HFFc6 (cell line): ENCODE measurements around the gene ARFGAP3. TPM values are rescaled to one million over a fixed set of nuclear protein-coding genes. Genes with fewer than 3 reads are reported as not detected.

ENCODE experiments used
- DNase-seq: peaks from one replicate; pipeline ENCODE4 v3.0.0-alpha.2; 2018
- H3K27ac Mint-ChIP-seq: 2 replicates; pipeline ENCODE4 v1.8.0; 2020; ENCODE audit warnings: mild to moderate bottlenecking, mixed read lengths
- H3K27me3 Mint-ChIP-seq: 2 replicates; pipeline ENCODE4 v1.8.0; 2021; ENCODE audit warnings: mild to moderate bottlenecking, moderate library complexity, mixed read lengths; ENCODE audit not compliant: insufficient read depth
- H3K36me3 Mint-ChIP-seq: 2 replicates; pipeline ENCODE4 v1.8.0; 2021; ENCODE audit warnings: low read depth, mixed read lengths
- H3K4me1 Mint-ChIP-seq: 2 replicates; pipeline ENCODE4 v1.8.0; 2020; ENCODE audit warnings: low read depth, mixed read lengths
- H3K4me3 Mint-ChIP-seq: 2 replicates; pipeline ENCODE4 v1.8.0; 2020; ENCODE audit warnings: mild to moderate bottlenecking, moderate library complexity, mixed read lengths
- H3K9me3 Mint-ChIP-seq: 2 replicates; pipeline ENCODE4 v1.8.0; 2020; ENCODE audit warnings: mild to moderate bottlenecking, mixed read lengths
- total RNA-seq, 6 experiments: library from RNA; stranded (reverse); fragmentation: NEBNext Ultra II Directional; extraction: Animal tissue kit (Norgen Biotek cat#: 25700); gene quantifications; 2 replicates in 1 of 6; 3 replicates in 5 of 6; pipeline ENCODE4 v1.2.3, GENCODE V29; 2021
- TF ChIP-seq, protein P1 (sequence below): fragments of 200-600 bp; sonication (generic); IDR thresholded peaks from 2 replicates; pipeline ENCODE4 v1.5.0; 2021; ENCODE audit warnings: antibody characterized with exemption, mild to moderate bottlenecking

The ARFGAP3 gene
- total RNA-seq, 6 experiments from 2014 or later, result 62.6 to 77.7 (median 66.8) TPM

DNA sequence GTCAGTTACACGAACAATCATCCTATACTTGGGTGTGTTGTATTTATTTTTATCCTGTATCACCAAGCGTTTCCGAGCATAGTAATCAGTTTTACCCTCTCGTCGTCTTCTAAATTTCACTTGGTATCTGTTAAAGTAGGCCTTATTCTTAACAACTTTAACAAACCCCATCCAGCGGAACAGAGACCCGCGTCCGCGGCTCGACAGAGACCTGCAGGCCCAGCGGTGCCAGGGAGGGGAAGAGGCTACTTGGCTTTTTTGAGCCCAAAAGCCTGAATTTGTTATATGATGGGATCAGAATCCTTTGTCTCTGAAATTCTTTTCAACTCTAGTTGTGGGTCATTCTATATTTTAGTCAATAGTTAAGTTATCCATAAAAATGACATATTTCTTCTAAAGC, 79.9 kb downstream of the ARFGAP3 start:
- Mint-ChIP-seq H3K9me3 (no peaks in the 10 kb centered on the region), H3K36me3 (no peaks in the 10 kb centered on the region)

DNA sequence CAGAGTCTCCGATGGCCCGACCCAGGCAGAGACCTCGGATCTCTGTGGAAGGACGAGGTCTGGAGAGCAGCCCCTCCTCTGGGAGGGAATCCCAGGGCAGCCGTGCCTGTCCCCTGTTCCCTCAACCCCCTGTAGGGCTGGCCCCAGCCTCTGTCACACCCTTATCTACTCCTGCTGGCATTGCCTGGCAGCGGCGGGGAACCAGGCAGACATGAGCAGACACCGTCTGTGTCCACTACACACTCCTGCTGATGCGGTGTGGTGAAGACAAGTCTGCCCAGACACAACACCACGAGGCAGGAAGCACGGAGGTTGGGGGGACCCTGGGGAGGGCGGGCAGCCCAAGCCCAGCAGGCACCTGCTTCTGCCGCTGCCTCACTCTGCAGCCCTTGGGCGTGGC, 83.9 kb downstream of the ARFGAP3 start:
- Mint-ChIP-seq H3K4me3 (no peak overlapping the region), H3K36me3 (no peaks in the 10 kb centered on the region), H3K27me3 (peaks cover 2% of the 10 kb centered on the region; the same call in 1 of the 2 replicates), H3K9me3 (no peaks in the 10 kb centered on the region), H3K4me1 (peaks cover 10% of the 10 kb centered on the region), H3K27ac (no peak overlapping the region)
- DNase-seq, result no peak
- TF ChIP-seq, protein P1, sequence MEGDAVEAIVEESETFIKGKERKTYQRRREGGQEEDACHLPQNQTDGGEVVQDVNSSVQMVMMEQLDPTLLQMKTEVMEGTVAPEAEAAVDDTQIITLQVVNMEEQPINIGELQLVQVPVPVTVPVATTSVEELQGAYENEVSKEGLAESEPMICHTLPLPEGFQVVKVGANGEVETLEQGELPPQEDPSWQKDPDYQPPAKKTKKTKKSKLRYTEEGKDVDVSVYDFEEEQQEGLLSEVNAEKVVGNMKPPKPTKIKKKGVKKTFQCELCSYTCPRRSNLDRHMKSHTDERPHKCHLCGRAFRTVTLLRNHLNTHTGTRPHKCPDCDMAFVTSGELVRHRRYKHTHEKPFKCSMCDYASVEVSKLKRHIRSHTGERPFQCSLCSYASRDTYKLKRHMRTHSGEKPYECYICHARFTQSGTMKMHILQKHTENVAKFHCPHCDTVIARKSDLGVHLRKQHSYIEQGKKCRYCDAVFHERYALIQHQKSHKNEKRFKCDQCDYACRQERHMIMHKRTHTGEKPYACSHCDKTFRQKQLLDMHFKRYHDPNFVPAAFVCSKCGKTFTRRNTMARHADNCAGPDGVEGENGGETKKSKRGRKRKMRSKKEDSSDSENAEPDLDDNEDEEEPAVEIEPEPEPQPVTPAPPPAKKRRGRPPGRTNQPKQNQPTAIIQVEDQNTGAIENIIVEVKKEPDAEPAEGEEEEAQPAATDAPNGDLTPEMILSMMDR, result no peak

More for the DNA sequence above, 79.9 kb downstream of the ARFGAP3 start:
- Mint-ChIP-seq H3K4me3 (no peak overlapping the region), H3K27me3 (peaks cover 2% of the 10 kb centered on the region; the same call in 1 of the 2 replicates), H3K27ac (no peak overlapping the region), H3K4me1 (no peaks in the 10 kb centered on the region)
- no peak for DNase-seq
- TF ChIP-seq, protein P1, result no peak

DNA sequence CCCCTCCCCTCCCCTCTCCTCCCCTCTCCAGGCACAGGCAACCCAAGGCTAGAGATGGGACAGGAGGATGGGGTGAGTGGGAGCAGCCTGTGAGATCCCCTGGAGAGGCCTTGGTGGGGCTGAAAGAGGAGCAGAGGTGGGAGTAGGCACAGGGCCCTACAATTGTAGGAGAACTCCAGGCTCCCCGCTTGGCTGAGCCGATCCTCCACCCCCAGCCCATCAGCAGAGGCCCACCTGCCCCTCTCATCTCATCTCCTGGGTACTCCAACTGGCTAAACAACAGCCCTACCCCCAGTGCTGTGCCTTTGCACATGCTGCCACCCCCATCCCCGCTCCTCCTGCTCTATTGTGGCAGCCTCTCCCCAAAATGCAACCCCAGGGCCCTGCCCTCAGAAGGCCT, 84.4 kb downstream of the ARFGAP3 start:
- Mint-ChIP-seq H3K27ac (no peak overlapping the region), H3K4me3 (no peak overlapping the region), H3K4me1 (peaks cover 10% of the 10 kb centered on the region), H3K36me3 (no peaks in the 10 kb centered on the region), H3K9me3 (no peaks in the 10 kb centered on the region), H3K27me3 (peaks cover 2% of the 10 kb centered on the region)
- no peak for DNase-seq
- TF ChIP-seq, protein P1, result no peak

DNA sequence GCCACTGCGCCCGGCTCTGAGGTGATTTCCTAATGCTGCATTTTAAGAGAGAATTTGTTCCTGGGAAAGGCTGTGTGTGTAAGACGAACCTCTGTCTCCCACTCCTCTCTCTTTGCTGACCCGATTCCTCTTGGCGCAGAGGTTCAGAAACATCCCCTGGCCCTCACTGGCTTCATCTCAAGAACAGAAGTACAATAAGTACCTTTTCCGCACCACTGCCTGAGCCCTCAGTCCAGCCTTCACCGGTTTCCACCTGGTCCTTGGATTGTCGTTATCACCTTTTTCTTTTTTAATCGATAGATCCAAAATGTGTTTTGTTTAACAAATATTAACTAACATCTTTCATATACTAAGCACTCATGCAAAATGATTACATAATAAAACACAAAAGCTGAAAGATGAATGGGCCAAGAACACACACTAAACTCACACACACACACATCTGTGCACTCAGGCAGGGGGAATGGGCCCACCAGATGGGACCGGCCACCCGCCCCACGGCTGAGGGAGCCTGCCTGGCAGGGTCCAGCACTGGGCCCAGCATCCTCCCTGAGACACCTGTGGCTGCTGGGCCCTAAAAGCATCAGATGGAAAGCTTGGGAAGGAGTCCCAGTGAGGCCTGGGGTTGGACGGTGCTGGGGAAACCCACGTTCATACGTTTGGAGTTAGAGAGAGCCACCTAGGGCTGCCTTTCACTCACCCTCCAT, 86.0 kb downstream of the ARFGAP3 start:
- Mint-ChIP-seq H3K4me3 (no peak overlapping the region), H3K4me1 (peaks cover 10% of the 10 kb centered on the region), H3K27ac (no peak overlapping the region), H3K9me3 (no peaks in the 10 kb centered on the region), H3K27me3 (peaks cover 2% of the 10 kb centered on the region), H3K36me3 (no peaks in the 10 kb centered on the region)
- DNase-seq, result no peak
- TF ChIP-seq, protein P1, result no peak

DNA sequence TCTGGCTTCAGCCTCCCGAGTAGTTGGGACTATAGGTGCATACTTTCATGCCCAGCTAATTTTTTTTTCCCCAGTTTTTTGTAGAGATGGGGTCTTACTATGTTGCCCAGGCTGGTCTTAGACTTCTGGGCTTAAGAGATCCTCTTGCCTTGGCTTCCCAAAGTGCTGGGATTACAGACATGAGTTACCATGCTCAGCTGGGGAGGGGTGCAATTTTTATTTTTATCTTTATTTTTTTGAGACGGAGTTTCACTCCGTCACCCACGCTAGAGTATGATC, 86.7 kb downstream of the ARFGAP3 start:
- Mint-ChIP-seq H3K9me3 (no peaks in the 10 kb centered on the region), H3K27me3 (peaks cover 3% of the 10 kb centered on the region), H3K27ac (no peak overlapping the region), H3K4me3 (no peak overlapping the region; the same call in 1 of the 2 replicates), H3K36me3 (no peaks in the 10 kb centered on the region), H3K4me1 (peaks cover 10% of the 10 kb centered on the region)
- DNase-seq, result no peak
- TF ChIP-seq, protein P1, result no peak
